Measurements from ENCODE around the gene RASGRP1. TPM values are rescaled to one million over a fixed set of nuclear protein-coding genes. Genes with fewer than 3 reads are reported as not detected.

RASGRP1 gene
- total RNA-seq, 6 donors from 2014 or later = 2.9 to 6.8 (median 4.6) TPM

DNA sequence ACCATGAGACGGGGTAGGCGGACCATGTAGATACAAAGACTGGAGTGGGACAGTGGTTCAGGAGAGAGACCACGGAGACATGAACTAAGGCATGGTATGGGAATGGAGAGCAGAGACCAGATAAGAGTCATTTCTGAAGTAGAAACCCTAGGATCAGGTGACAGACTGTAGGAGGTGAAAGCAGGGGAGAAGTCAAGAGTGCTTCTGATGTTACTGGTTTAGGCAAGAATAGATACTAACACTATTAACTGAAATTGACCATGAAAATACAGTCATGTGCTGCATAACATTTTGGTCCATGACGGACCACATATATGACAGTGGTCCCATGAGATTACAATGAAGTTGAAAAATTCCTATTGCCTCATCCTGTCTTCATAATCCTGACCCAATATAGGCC is 41.7 kb downstream of the RASGRP1 start:
- TF ChIP-seq CTCF (IDR thresholded peaks at IDR 0.05) (no peak), POLR2AphosphoS5 (IDR thresholded peaks at IDR 0.05) (no peak), EP300 (IDR thresholded peaks at IDR 0.05) (no peak), POLR2A (IDR thresholded peaks at IDR 0.05) (no peak)
- DNase-seq (no peak), ATAC-seq (ENCODE audit: low FRiP score in 2 of 2) (no peak)
- H3K36me3 ChIP-seq = no peaks in the 10 kb centered on the region
- WGBS, 2 donors = 89 to 92% methylated on average over 4 of the region's 4 CpGs
- H3K4me3 ChIP-seq = no peak overlapping the region
- H3K27me3 ChIP-seq = no peaks in the 10 kb centered on the region
- H3K9me3 ChIP-seq = no peaks in the 10 kb centered on the region
- H3K4me1 ChIP-seq = no peaks in the 10 kb centered on the region
- H3K27ac ChIP-seq = no peak overlapping the region

DNA sequence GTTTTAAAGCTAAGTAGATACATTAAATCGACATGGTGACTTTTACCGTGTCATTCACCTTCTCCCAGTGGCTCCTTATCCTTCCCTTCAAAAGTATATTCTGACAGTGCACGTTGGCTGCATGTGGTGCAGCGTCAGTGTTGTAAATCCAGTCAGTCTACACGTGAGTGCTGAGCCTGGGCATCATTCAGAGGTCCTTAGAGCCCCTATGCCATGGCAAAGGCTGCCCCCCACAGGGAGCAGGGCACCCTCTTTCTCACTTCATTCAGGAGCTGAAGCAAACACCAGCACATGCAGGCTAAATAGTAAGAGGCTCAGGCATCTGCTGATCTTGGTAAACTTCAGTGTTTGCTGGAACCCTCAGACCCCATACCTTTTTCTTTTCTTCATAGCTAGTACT is 43.3 kb downstream of the RASGRP1 start:
- Histone ChIP-seq H3K27me3 (no peaks in the 10 kb centered on the region), H3K27ac (no peak overlapping the region), H3K4me1 (no peaks in the 10 kb centered on the region), H3K9me3 (no peaks in the 10 kb centered on the region), H3K36me3 (no peaks in the 10 kb centered on the region), H3K4me3 (no peak overlapping the region)
- WGBS, 2 donors = 61 to 65% methylated on average over 5 of the region's 5 CpGs
- TF ChIP-seq EP300 (IDR thresholded peaks at IDR 0.05) = no peak
- no peak for TF ChIP-seq CTCF (IDR thresholded peaks at IDR 0.05)
- TF ChIP-seq POLR2A (IDR thresholded peaks at IDR 0.05) = no peak
- no peak for TF ChIP-seq POLR2AphosphoS5 (IDR thresholded peaks at IDR 0.05)
- DNase-seq (no peak), ATAC-seq (ENCODE audit: low FRiP score in 2 of 2) (no peak)

- DNase-seq = no peak
- H3K27me3 ChIP-seq = no peaks in the 10 kb centered on the region
- no peak overlapping the region for H3K27ac ChIP-seq
- TF ChIP-seq CTCF (IDR thresholded peaks at IDR 0.05) (no peak), POLR2AphosphoS5 (IDR thresholded peaks at IDR 0.05) (no peak), EP300 (IDR thresholded peaks at IDR 0.05) (no peak), POLR2A (IDR thresholded peaks at IDR 0.05) (no peak)
- no peak overlapping the region for H3K4me3 ChIP-seq
- no peaks in the 10 kb centered on the region for H3K4me1 ChIP-seq
- no peaks in the 10 kb centered on the region for H3K9me3 ChIP-seq
- no peaks in the 10 kb centered on the region for H3K36me3 ChIP-seq
- 88 to 94% methylated on average over 3 of the region's 3 CpGs for WGBS, 2 donors
- no peak for ATAC-seq (ENCODE audit: low FRiP score in 2 of 2)
Observed at GRCh38 chr15:38520035-38520434, 44.6 kb downstream of the RASGRP1 start.

DNA sequence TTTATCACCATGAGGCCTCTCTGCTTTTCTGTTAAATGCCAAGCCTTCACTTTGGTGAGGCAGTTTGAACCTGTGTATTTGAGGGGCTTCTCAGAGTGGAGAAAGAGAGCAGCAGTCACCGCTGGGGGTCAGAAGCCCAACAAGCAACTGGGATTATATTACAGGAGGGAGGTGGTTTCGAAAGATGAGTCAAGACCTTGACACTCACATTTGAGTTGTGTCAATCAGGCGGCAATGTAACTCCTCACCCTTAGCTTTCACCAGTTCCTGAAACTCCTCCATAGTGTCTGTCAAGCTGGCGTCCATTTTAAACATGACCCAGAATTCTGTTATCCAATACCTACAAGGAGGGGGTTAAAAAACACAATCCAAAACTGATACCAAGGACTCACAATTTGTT is 46.5 kb downstream of the RASGRP1 start:
- no peaks in the 10 kb centered on the region for H3K36me3 ChIP-seq
- WGBS, 2 donors = 84% methylated on average over 4 of the region's 4 CpGs
- no peak overlapping the region for H3K4me3 ChIP-seq
- H3K27me3 ChIP-seq = no peaks in the 10 kb centered on the region
- no peaks in the 10 kb centered on the region for H3K4me1 ChIP-seq
- no peak for DNase-seq
- TF ChIP-seq CTCF (IDR thresholded peaks at IDR 0.05) (no peak), EP300 (IDR thresholded peaks at IDR 0.05) (no peak), POLR2AphosphoS5 (IDR thresholded peaks at IDR 0.05) (no peak), POLR2A (IDR thresholded peaks at IDR 0.05) (no peak)
- no peak for ATAC-seq (ENCODE audit: low FRiP score in 2 of 2)
- no peak overlapping the region for H3K27ac ChIP-seq
- no peaks in the 10 kb centered on the region for H3K9me3 ChIP-seq

GRCh38 chr15:38517312-38517975 is 47.2 kb downstream of the RASGRP1 start:
- DNase-seq (no peak), ATAC-seq (ENCODE audit: low FRiP score in 2 of 2) (no peak)
- Histone ChIP-seq H3K4me1 (no peaks in the 10 kb centered on the region), H3K4me3 (no peak overlapping the region), H3K27me3 (no peaks in the 10 kb centered on the region), H3K36me3 (no peaks in the 10 kb centered on the region), H3K9me3 (no peaks in the 10 kb centered on the region), H3K27ac (no peak overlapping the region)
- 67 to 81% methylated on average over 2 of the region's 2 CpGs for WGBS, 2 donors
- TF ChIP-seq POLR2AphosphoS5 (IDR thresholded peaks at IDR 0.05) = no peak
- no peak for TF ChIP-seq CTCF (IDR thresholded peaks at IDR 0.05)
- no peak for TF ChIP-seq EP300 (IDR thresholded peaks at IDR 0.05)
- no peak for TF ChIP-seq POLR2A (IDR thresholded peaks at IDR 0.05)
